ENCODE results near the gene PSMA8. TPM values are rescaled to one million over a fixed set of nuclear protein-coding genes. Genes with fewer than 3 reads are reported as not detected.
"Not testable (repeated sequence)": the region's sequence is repeated elsewhere in the genome, so short reads cannot be mapped to it uniquely, and the experiment has no call there.

The PSMA8 gene
- total RNA-seq, 1 donor from 2014 or later: not detected

- no peak for DNase-seq (ENCODE audit: low spot score)
Measured at GRCh38 chr18:26175481-26175880, 41.8 kb downstream of the PSMA8 start.

GRCh38 chr18:26176134-26176533, 42.5 kb downstream of the PSMA8 start:
- no peak for DNase-seq (ENCODE audit: low spot score)

GRCh38 chr18:26181343-26181826, 47.7 kb downstream of the PSMA8 start:
- DNase-seq (ENCODE audit: low spot score): no peak

- no peak for DNase-seq (ENCODE audit: low spot score)
Measured at GRCh38 chr18:26183395-26184112, 49.9 kb downstream of the PSMA8 start.

- no peak for DNase-seq (ENCODE audit: low spot score)
Measured at GRCh38 chr18:26185267-26185666, 51.6 kb downstream of the PSMA8 start.

- no peak for DNase-seq (ENCODE audit: low spot score)
Measured at GRCh38 chr18:26190506-26190905, 56.8 kb downstream of the PSMA8 start.

- no peak for DNase-seq (ENCODE audit: low spot score)
Measured at GRCh38 chr18:26192233-26192632, 58.6 kb downstream of the PSMA8 start.

- no peak for DNase-seq (ENCODE audit: low spot score)
Measured at GRCh38 chr18:26196605-26197004, 62.9 kb downstream of the PSMA8 start.

GRCh38 chr18:26202001-26202400, 68.3 kb downstream of the PSMA8 start:
- not testable (repeated sequence) for DNase-seq (ENCODE audit: low spot score)

GRCh38 chr18:26205318-26205717, 71.6 kb downstream of the PSMA8 start:
- no peak for DNase-seq (ENCODE audit: low spot score)

- DNase-seq (ENCODE audit: low spot score): no peak
Measured at GRCh38 chr18:26206488-26206887, 72.8 kb downstream of the PSMA8 start.

GRCh38 chr18:26207937-26208336, 74.3 kb downstream of the PSMA8 start:
- DNase-seq (ENCODE audit: low spot score): no peak

- no peak for DNase-seq (ENCODE audit: low spot score)
Measured at GRCh38 chr18:26208977-26209376, 75.3 kb downstream of the PSMA8 start.

GRCh38 chr18:26210147-26210546, 76.5 kb downstream of the PSMA8 start:
- no peak for DNase-seq (ENCODE audit: low spot score)

- no peak for DNase-seq (ENCODE audit: low spot score)
Measured at GRCh38 chr18:26215247-26215970, 81.7 kb downstream of the PSMA8 start.

GRCh38 chr18:26225022-26225693, 91.5 kb downstream of the PSMA8 start:
- no peak for DNase-seq (ENCODE audit: low spot score)

GRCh38 chr18:26225915-26226228, 92.2 kb downstream of the PSMA8 start:
- no peak for DNase-seq (ENCODE audit: low spot score)

GRCh38 chr18:26226229-26227050, 92.8 kb downstream of the PSMA8 start, which contains the start of gene TAF4B:
Gene TAF4B (plus strand): TSS chr18:26226445. CDS start chr18:26226934, 489 bp downstream.
- peak; percentile 92 for DNase-seq (ENCODE audit: low spot score)

GRCh38 chr18:26227051-26227670, 93.5 kb downstream of the PSMA8 start:
- DNase-seq (ENCODE audit: low spot score): no peak

GRCh38 chr18:26228562-26229260, 95.0 kb downstream of the PSMA8 start:
- no peak for DNase-seq (ENCODE audit: low spot score)

- DNase-seq (ENCODE audit: low spot score): no peak
Measured at GRCh38 chr18:26230497-26230896, 96.8 kb downstream of the PSMA8 start.

Measured in mucosa of gallbladder (tissue), 1 donor.